Ishikawa (cell line): ENCODE measurements around the gene PTPN22.

Experiments
- CEBPB ChIP-seq: IDR thresholded peaks from 2 replicates; pipeline ENCODE4 v1.6.1; 2012
- EGR1 ChIP-seq: IDR thresholded peaks from 2 replicates; pipeline ENCODE4 v1.6.1; 2012
- EP300 ChIP-seq: IDR thresholded peaks from 2 replicates; pipeline ENCODE4 v1.6.1; 2012; ENCODE audit warnings: borderline replicate concordance
- FOXM1 ChIP-seq: IDR thresholded peaks from 2 replicates; pipeline ENCODE4 v1.6.1; 2012; ENCODE audit warnings: low read depth, borderline replicate concordance
- RAD21 ChIP-seq: IDR thresholded peaks from 2 replicates; pipeline ENCODE4 v1.6.1; 2012; ENCODE audit warnings: low read depth
- TAF1 ChIP-seq: IDR thresholded peaks from 2 replicates; pipeline ENCODE4 v1.6.1; 2012; ENCODE audit warnings: low read depth, mild to moderate bottlenecking
- TCF12 ChIP-seq: IDR thresholded peaks from 2 replicates; pipeline ENCODE4 v1.6.1; 2012; ENCODE audit warnings: low read depth
- TEAD4 ChIP-seq: IDR thresholded peaks from 2 replicates; pipeline ENCODE4 v1.6.1; 2012
- YY1 ChIP-seq: IDR thresholded peaks from 2 replicates; pipeline ENCODE4 v1.6.1; 2012; ENCODE audit warnings: low read depth
- ZBTB7A ChIP-seq: IDR thresholded peaks from 2 replicates; pipeline ENCODE4 v1.6.1; 2012; ENCODE audit warnings: low read depth
- TF ChIP-seq, protein P1 (sequence below): IDR thresholded peaks from 2 replicates; pipeline ENCODE4 v1.6.1; 2012
- TF ChIP-seq, protein P2 (sequence below): IDR thresholded peaks from 2 replicates; pipeline ENCODE4 v1.6.1; 2012

DNA sequence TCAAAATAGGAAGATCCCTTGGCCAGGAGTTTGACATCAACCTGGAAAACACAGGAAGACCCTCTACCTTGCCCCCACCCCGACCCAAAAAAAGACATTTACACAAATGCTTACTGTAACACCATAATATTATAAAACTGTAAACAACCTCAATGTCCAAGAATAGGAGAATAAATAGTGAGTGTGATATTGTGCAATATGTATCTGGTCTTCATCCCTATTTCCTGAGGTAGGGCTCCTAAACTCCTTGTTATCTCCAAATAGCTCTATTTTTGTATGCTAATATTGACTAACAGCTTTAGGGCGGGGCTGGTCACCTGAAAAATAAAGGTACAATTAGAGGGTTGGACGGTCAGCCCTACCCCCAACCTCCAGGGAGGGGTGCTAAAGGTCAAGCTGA, 82.7 kb downstream of the PTPN22 start:
- TF ChIP-seq EGR1 (no peak), YY1 (no peak), EP300 (no peak), RAD21 (no peak), TCF12 (no peak), CEBPB (peak; percentile 51), TEAD4 (no peak), ZBTB7A (no peak), TAF1 (no peak), FOXM1 (no peak)
- TF ChIP-seq, protein P1, sequence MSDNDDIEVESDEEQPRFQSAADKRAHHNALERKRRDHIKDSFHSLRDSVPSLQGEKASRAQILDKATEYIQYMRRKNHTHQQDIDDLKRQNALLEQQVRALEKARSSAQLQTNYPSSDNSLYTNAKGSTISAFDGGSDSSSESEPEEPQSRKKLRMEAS: no peak
- TF ChIP-seq, protein P2, sequence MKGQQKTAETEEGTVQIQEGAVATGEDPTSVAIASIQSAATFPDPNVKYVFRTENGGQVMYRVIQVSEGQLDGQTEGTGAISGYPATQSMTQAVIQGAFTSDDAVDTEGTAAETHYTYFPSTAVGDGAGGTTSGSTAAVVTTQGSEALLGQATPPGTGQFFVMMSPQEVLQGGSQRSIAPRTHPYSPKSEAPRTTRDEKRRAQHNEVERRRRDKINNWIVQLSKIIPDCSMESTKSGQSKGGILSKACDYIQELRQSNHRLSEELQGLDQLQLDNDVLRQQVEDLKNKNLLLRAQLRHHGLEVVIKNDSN: no peak
